SK-N-MC (cell line): ENCODE results near the gene EBF4.
"Not testable (repeated sequence)": the region's sequence is repeated elsewhere in the genome, so short reads cannot be mapped to it uniquely, and the experiment has no call there.

ENCODE experiments used
- DNase-seq: peaks from one replicate; pipeline ENCODE4 v3.0.0-alpha.2; 2011; ENCODE audit warnings: low read depth, low spot score
- H3K27ac ChIP-seq: fragments of 200-600 bp; sonication (generic); 2 replicates; pipeline ENCODE4 v1.5.1; 2016; ENCODE audit warnings: mixed run types
- H3K36me3 ChIP-seq: fragments of 200-600 bp; sonication (generic); 2 replicates; pipeline ENCODE4 v1.6.1; 2017; ENCODE audit warnings: antibody characterized with exemption, low read length, mixed read lengths; ENCODE audit not compliant: insufficient read depth
- H3K4me3 ChIP-seq: fragments of 200-600 bp; sonication (generic); 2 replicates; pipeline ENCODE4 v1.5.1; 2016
- H3K9ac ChIP-seq: fragments of 200-600 bp; sonication (generic); 2 replicates; pipeline ENCODE4 v1.8.0; 2017; ENCODE audit warnings: mixed run types, mixed read lengths; ENCODE audit not compliant: insufficient read length
- H3K9me3 ChIP-seq: fragments of 200-600 bp; sonication (generic); 2 replicates; pipeline ENCODE4 v1.6.1; 2017; ENCODE audit warnings: low read depth, mild to moderate bottlenecking, antibody characterized with exemption, low read length, moderate library complexity, mixed read lengths
- EZH2 ChIP-seq: fragments of 200-600 bp; sonication (generic); IDR thresholded peaks from one replicate; pipeline ENCODE4 v1.6.1; 2017; ENCODE audit warnings: antibody characterized with exemption
- FOXP2 ChIP-seq: optimal IDR thresholded peaks from 2 replicates; pipeline ENCODE3; 2011; ENCODE audit warnings: mild to moderate bottlenecking, moderate library complexity; ENCODE audit not compliant: insufficient read depth; ENCODE audit errors: extremely low read length, control extremely low read depth
- POLR2AphosphoS5 ChIP-seq: IDR thresholded peaks from 2 replicates; pipeline ENCODE4 v1.6.1; 2012; ENCODE audit warnings: mild to moderate bottlenecking, low read depth, low read length, borderline replicate concordance

The EBF4 gene

GRCh38 chr20:2695206-2695983, 2.8 kb downstream of the EBF4 start:
- no peak for DNase-seq
- H3K4me3 ChIP-seq = no peak overlapping the region
- TF ChIP-seq FOXP2 = no peak
- no peaks in the 10 kb centered on the region for H3K9me3 ChIP-seq
- H3K27ac ChIP-seq = no peak overlapping the region
- no peak overlapping the region for H3K9ac ChIP-seq
- H3K36me3 ChIP-seq = no peaks in the 10 kb centered on the region

DNA sequence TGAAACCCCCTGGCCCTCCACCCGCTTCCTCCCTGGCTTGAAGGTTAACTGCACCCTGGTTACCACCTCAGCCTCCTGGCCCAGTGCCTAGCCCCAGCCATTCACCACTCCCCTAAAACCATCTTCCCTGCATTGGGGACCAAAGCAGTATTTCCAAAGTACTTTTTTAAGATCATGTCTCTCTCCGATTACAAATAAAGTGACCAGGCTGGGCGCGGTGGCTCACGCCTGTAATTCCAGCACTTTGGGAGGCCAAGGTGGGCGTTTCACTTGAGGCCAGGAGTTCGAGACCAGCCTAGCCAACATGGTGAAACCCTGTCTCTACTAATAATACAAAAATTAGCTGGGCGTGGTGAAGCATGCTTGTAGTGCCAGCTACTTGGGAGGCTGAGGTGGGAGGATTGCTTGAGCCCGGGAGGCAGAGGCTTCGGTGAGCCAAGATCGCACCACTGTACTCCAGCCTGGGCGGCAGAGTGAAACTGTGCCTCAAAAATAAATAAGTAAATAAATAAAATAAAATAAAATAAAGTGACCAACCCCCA, 3.5 kb downstream of the EBF4 start:
- H3K9ac ChIP-seq, H3K27ac ChIP-seq, H3K4me3 ChIP-seq, DNase-seq, H3K9me3 ChIP-seq, H3K36me3 ChIP-seq: not testable (repeated sequence)

DNA sequence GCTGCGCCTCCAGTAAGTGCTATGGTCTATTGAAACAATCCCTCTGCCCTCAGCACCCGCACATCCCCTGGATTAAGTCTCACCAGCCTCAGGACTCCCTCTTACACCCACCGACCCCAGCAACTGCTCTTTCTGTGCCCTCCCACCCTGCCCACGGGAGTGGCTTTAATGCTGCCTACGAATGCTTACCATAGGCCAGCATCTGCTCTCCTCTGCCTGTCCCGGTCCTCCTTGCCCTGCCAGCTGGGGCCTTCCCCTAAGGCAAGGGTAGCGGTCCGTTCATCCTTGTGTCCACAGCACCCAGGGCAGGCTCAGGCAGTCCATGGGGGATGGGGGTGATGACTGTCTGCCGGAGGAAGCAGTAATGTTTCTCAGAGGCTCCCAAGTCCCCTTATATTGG, 4.1 kb downstream of the EBF4 start:
- DNase-seq = no peak
- Histone ChIP-seq H3K27ac (no peak overlapping the region), H3K9me3 (no peaks in the 10 kb centered on the region), H3K9ac (no peak overlapping the region), H3K36me3 (no peaks in the 10 kb centered on the region), H3K4me3 (no peak overlapping the region)
- TF ChIP-seq FOXP2 (no peak), EZH2 (no peak), POLR2AphosphoS5 (no peak)

- H3K4me3 ChIP-seq = no peak overlapping the region
- DNase-seq = no peak
Measured at GRCh38 chr20:2697768-2698167, 5.2 kb downstream of the EBF4 start.

DNA sequence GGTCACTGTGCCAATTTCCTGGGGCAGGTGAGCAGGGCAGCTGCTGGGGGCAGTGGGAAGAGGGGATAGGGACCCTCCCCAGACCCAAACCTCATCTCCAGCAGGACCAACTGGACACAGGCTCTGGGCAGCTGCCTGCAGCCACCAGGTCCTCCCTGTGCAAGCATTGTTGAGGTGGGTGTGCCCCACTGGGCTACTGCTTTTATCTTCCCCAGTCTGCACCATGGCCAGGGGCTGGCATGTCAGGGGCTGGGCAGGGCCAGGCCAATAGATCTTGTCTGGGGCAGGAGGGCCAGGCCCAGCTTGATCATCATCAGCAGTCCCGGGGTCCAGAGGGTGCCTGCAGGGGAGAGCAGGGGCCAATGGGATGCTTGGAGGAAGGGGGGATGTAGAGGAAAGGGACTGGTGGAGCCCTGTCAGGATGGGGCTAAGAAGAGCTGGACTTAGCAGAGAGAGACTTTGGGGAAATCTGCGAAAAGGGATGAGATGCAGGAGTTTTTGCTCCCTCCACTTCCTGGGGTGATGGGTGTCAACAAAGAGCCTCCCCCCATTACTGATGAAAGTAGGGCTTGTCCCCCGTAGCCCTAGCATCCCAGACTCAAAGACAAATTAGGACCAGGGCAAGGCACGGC, 5.7 kb downstream of the EBF4 start:
- no peaks in the 10 kb centered on the region for H3K9me3 ChIP-seq
- no peak overlapping the region for H3K27ac ChIP-seq
- H3K4me3 ChIP-seq = no peak overlapping the region
- no peaks in the 10 kb centered on the region for H3K36me3 ChIP-seq
- DNase-seq = no peak
- TF ChIP-seq EZH2 = no peak
- no peak for TF ChIP-seq FOXP2
- TF ChIP-seq POLR2AphosphoS5 = no peak
- no peak overlapping the region for H3K9ac ChIP-seq

More at GRCh38 chr20:2697768-2698167, 5.2 kb downstream of the EBF4 start:
- Histone ChIP-seq H3K9ac (no peak overlapping the region), H3K36me3 (no peaks in the 10 kb centered on the region), H3K9me3 (no peaks in the 10 kb centered on the region), H3K27ac (no peak overlapping the region)
- TF ChIP-seq EZH2 (no peak), POLR2AphosphoS5 (no peak), FOXP2 (no peak)

DNA sequence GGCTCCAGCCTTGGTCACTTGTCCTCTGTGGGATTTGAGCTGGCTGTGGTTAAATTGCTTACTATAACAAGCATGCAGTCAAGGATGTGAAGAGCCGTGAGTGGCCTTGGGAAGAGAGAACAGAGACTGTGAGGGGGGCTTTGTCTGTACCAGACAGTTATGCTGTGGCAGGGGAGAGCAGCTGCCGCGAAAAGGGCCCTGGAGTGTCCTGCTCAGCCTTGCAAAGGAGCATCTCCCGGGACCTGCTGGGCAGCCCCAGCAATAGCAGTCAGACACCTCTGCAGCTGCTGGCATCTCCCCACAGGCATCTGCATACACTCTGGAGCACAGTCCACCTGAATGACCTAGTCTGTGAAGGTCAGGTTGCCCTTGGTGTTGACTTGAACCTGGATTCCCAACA, 6.3 kb downstream of the EBF4 start:
- H3K27ac ChIP-seq = no peak overlapping the region
- no peak overlapping the region for H3K4me3 ChIP-seq
- no peaks in the 10 kb centered on the region for H3K9me3 ChIP-seq
- no peak overlapping the region for H3K9ac ChIP-seq
- DNase-seq = no peak
- no peak for TF ChIP-seq POLR2AphosphoS5
- no peak for TF ChIP-seq FOXP2
- TF ChIP-seq EZH2 = no peak
- H3K36me3 ChIP-seq = no peaks in the 10 kb centered on the region

GRCh38 chr20:2699775-2700413, 7.3 kb downstream of the EBF4 start:
- Histone ChIP-seq H3K4me3 (no peak overlapping the region), H3K9me3 (no peaks in the 10 kb centered on the region), H3K27ac (no peak overlapping the region), H3K36me3 (no peaks in the 10 kb centered on the region), H3K9ac (no peak overlapping the region)
- TF ChIP-seq POLR2AphosphoS5 = no peak
- TF ChIP-seq FOXP2 = no peak
- no peak for TF ChIP-seq EZH2
- DNase-seq = no peak

GRCh38 chr20:2700913-2701620, 8.5 kb downstream of the EBF4 start:
- no peak for DNase-seq
- Histone ChIP-seq H3K9me3 (no peaks in the 10 kb centered on the region), H3K36me3 (no peaks in the 10 kb centered on the region), H3K27ac (no peak overlapping the region), H3K4me3 (no peak overlapping the region), H3K9ac (no peak overlapping the region)
- TF ChIP-seq POLR2AphosphoS5 (no peak), FOXP2 (no peak), EZH2 (no peak)
